Sigmoid colon (tissue), 4 donors: ENCODE data around the gene GPBAR1.

Source experiments
- POLR2A ChIP-seq, 2 donors: fragments of 450-650 bp; IDR thresholded peaks; one replicate each; pipeline ENCODE4 v1.6.1; 2016; ENCODE audit warnings: antibody characterized with exemption in 2 of 2, mild to moderate bottlenecking in 2 of 2, moderate library complexity in 2 of 2
- POLR2AphosphoS5 ChIP-seq, 4 donors: sonication (generic); formaldehyde crosslinking; IDR thresholded peaks; one replicate each; pipeline ENCODE4 v1.6.1; 2017; ENCODE audit warnings: antibody characterized with exemption in 4 of 4
- TF ChIP-seq, protein P1 (sequence below), 4 experiments: fragments of 450-650 bp in 3 of 4; fragments of 200-600 bp in 1 of 4; IDR thresholded peaks; one replicate each; pipeline ENCODE4 v1.5.1; 2016 to 2019; ENCODE audit warnings: antibody characterized with exemption in 4 of 4, mild to moderate bottlenecking in 3 of 4, moderate library complexity in 2 of 4

DNA sequence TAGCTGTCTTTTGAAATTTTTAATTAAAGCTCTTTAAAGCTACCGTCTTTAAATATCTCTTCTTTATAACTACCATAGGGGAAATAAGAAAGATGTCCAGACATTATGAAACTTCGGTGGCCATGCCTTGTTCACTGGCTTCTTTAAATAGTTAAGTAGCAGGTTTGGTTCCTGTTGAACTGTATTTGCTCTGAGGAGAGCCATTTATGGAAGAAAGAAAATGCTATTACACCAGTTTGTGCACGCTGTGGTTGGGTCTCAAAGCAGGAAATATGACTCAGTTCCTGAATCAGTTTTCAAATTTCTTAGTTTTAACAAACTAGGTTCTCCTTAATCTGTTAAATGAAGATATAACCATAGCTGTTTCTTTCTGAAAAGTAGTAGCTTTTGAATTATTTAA is 31.6 kb upstream of the GPBAR1 start:
- TF ChIP-seq POLR2A (IDR thresholded peaks at IDR 0.05) (no peak), POLR2AphosphoS5 (IDR thresholded peaks at IDR 0.05) (peak in 1 of 4 donors; percentile 35)
- TF ChIP-seq, protein P1, sequence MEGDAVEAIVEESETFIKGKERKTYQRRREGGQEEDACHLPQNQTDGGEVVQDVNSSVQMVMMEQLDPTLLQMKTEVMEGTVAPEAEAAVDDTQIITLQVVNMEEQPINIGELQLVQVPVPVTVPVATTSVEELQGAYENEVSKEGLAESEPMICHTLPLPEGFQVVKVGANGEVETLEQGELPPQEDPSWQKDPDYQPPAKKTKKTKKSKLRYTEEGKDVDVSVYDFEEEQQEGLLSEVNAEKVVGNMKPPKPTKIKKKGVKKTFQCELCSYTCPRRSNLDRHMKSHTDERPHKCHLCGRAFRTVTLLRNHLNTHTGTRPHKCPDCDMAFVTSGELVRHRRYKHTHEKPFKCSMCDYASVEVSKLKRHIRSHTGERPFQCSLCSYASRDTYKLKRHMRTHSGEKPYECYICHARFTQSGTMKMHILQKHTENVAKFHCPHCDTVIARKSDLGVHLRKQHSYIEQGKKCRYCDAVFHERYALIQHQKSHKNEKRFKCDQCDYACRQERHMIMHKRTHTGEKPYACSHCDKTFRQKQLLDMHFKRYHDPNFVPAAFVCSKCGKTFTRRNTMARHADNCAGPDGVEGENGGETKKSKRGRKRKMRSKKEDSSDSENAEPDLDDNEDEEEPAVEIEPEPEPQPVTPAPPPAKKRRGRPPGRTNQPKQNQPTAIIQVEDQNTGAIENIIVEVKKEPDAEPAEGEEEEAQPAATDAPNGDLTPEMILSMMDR (IDR thresholded peaks at IDR 0.05), result no peak
